HG02852 (cell line): Measurements from ENCODE around the gene SRM.
"Not testable (repeated sequence)": the region's sequence is repeated elsewhere in the genome, so short reads cannot be mapped to it uniquely, and the experiment has no call there.

Experiments used
- ATAC-seq: cut with Tn5 transposase; IDR thresholded peaks from one replicate; pipeline ENCODE4 v1.9.1; 2021; ENCODE audit warnings: mild to moderate bottlenecking, moderate library complexity; ENCODE audit not compliant: unreplicated experiment

Gene SRM

DNA sequence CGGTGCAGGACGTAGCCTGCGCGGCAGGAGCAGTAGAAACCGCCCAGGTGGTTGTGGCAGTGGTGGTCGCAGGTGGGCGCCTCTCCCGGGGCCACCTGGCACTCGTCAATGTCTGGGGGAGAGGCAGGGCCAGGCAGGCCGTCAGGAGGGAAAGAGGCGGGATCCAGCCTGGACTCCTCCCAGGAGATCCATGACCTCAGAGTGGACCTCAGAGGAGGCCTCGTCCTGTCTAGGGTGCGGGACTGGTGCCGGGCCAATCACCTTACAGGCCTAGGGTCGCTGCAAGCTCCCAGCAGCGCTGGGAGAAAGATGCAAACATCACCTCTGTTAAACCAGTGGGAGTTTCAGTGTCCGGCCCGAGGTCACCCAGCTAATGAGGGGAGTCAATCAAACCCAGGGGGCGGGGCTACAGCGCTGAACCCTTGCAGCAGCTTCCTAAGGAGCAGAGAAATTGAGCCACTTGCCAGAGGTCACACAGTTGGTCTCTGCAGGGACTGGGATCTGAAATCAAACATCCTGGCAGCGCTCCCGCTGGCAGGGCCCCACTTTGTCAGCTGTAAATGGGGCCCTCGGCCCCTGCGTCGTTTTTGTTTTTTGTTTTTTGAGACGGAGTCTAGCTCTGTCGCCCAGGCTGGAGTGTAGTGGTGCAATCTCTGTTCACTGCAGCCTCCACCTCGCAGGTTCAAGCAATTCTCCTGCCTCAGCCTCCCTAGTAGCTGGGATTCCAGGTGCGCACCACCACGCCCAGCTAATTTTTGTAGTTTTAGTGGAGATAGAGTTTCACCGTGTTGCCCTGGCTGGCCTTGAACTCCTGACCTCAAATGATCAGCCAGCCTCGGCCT, 14.2 kb downstream of the SRM start:
- no peak for ATAC-seq

DNA sequence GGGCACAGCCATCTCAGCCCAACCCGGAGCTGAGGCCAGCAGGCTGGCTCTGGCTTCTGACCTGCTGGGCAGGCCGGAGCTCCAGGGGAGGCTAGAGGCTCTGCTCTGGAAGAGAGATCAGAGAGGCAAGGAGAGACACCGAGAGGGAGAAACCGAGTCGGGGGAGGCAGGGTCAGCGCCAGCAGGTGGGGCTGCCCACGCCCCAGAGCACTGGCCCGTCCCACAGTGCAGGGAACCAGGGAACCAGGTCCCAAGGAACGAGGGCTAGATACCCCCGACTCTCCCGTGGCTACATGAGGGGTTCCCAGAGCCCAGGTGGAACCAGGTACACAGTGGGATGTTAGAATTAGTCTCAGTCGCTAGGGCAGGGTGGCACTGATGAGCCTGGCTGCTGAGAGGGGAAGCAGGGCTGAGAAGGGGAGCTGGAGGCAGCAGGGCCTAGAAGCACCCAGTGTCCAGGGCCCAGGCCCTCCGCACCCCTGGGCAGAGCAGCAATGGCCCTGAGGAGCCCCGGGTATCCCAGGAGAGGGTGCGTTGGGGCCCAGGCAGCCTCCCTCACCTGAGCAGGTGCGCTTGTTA, 14.9 kb downstream of the SRM start:
- no peak for ATAC-seq

DNA sequence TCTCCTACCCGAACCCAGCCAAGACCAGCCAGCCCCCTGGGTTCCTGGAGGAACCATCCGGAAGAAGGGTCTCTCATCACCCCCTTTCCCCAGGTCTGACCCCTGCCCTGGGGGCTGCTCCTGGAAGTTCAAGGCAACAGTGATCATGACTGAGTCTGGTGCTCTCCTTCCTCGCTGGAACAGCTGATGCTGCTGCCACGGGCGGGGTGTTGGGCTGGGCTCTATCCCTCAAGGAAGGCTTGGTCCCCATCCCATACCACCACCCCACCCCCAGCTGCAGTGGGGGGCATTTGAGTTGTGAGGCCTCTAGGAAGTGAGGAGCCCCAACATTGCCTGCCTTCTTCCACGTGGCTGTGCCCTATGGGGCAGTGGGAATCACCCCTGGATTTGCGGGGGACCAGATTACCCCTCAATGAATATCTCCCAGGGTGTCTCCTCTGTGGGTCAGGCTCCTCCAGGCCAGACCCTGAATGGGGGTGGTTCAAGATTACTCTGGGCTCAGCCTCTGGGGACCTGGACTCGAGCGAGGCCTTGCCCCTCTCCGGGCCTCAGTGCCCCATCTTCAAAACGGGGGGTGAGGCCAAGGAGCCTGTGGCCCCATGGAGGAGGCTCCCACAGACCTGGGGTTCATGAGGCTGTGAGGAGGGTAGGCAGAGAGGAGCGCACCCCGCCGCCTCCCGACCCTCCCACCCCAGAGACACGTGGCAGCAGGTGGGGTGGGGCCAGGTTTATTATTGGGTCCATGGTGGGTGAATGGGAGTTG, 15.6 kb downstream of the SRM start:
- no peak for ATAC-seq

DNA sequence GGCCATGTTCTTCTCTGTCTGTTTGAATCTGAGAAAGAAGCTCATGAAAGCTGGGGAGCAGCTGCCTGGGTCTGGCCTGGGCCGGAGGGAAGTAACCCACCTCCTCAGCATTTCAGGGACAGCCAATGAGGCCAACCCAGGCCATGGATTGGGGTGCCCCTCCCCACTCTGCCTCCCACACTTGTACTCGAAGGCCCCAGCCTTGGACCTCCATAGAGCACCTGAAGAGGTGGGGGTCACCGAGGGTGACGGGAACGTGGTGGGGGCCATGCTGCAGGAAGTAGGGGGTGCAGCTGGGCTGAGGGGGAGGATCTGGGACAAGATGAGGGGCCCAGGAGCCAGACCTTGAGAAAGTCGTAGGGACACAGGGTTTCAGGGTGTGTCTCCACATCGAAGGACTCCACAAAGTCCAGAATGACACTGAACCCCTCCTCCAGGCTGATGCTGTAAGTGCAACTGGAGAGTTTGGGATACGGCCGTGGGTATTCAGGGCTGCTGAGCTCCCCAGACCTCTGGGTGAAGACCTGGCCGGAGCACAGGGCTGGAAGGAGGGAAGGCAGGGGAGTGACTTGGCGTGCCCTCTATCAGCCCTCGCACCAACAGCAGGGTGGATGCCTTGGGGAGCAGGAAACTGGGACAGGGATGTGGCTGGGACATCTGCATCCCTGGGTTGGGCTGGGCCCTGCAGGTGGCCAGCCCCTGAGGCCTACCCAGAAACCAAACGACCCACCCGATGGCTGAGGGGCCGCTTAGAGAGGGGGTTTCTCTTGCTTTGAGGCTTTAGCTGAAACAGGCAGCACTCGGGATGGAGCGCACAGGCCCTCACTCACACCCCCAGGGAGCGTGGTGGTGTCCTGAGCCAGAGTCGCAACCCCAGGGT, 16.6 kb downstream of the SRM start:
- no peak for ATAC-seq

DNA sequence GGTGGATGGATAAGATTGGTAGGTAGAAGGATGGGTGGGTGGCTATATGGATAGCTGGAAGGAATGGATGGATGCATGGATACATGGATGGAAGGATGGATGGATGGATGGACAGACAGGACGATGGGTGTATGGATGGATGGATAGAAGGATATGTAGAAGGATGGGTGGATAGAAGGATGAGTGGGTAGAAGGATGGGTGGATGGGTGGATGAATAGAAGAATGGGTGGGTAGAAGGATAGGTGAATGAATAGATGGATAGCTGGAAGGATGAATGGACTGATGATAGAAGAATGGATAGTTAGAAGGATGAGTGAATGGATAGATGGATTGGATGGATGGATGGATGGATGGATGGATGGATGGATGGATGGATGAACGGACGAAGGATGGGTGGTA, 17.8 kb downstream of the SRM start:
- no peak for ATAC-seq

DNA sequence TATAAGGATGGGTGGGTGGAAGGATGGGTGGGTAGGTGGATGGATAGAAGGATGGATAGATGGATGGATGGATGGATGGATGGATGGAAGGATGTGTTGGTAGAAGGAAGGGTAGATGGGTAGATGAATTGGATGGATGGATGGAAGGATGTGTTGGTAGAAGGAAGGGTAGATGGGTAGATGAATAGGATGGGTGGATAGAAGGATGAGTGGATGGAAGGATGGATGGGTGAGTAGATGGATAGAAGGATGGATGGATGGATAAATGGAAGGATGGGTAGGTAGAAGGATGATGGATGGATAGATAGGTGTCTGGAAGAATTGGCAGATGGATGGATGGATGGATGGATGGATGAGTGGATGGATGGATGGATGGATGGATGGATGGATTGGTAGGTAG, 18.8 kb downstream of the SRM start:
- ATAC-seq, result no peak

DNA sequence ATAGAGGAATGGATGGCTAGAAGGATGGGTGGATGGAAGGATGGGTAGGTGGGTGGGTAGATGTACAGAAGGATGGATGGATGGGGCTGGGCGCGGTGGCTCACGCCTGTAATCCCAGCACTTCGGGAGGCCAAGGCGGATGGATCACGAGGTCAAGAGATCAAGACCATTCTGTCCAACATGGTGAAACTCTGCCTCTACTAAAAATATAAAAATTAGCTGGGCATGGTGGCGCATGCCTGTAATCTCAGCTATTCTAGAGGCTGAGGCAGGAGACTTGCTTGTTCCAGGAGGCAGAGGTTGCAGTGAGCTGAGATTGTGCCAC, 19.8 kb downstream of the SRM start:
- not testable (repeated sequence) for ATAC-seq

DNA sequence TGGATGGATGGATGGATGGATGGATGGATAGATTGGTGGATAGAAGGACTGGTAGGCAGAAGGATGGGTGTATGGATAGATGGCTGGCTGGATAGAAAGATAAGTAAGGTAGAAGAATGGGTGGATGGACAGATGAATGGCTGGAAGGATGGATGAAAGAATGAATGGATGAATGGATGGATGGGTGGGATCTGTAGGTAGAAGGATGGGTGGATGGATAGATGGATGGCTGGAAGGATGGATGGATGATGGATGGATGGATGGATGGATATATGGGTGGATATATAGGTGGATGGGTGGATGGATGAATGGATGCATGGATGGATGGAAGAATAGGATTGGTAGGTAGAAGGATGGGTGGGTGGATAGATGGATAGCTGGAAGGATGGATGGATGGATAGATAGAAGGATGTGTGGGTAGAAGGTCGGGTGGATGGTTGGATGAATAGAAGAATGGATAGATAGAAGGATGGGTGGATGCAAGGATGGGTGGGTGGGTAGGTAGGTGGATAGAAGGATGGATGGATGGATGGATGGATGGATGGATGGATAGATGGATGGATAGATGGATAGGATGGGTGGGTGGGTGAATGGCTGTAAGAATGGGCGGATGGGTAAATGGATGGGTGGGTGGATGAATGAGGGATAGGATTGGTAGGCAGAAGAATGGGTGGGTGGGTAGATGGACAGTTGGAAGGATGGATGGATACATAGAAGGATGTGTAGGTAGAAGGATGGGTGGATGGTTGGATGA, 20.3 kb downstream of the SRM start:
- ATAC-seq, result no peak

DNA sequence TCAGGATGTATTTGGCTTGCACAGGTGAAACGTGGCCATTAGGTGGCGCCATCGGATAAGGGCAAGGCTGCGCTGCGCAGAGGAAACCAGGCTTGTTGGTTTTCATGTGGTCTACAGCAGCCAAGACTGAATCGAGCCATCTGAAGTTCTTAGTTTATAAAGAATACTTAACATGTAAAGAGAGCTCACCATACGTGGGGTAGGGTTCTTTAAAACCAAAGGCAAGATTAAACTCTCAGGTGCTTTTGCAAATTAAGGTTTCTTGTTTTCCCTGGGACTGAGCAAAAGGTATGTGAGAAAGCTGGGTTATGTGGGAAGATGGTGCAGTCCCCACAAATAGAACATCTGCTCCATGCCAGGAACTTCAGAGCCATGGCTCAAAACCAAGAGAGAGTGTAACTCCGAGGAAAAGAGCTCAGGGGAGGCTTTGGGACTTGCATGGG, 22.1 kb downstream of the SRM start:
- ATAC-seq, result no peak

DNA sequence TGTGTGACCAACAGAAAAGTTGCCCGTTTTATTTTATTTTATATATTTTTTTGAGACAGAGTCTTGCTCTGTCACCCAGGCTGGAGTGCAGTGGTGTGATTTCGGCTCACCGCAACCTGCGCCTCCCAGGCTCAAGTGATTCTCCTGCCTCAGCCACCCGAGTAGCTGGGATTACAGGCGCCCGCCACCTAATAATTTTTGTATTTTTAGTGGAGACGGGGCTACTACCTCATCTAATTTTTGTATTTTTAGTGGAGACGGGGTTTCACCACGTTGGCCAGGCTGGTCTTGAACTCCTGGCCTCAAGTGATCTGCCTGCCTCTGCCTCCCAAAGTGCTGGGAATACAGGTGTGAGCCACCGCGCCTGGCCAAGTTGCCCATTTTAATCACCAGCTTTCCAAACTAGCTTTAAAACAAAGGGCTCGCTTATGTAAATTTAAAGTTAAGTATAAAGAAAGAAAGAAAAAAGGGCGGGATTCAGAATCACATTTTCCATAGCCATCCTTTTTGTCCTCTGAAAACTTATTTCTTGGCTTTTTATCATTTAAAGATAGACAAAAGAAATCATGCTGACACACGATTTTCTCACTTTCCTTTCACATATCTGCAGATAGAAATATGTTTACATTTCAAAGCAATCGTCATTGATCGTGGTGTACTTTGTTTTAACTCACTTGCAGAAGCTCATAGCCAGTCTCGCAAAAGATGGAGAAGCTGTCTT, 22.6 kb downstream of the SRM start:
- ATAC-seq, result not testable (repeated sequence)

DNA sequence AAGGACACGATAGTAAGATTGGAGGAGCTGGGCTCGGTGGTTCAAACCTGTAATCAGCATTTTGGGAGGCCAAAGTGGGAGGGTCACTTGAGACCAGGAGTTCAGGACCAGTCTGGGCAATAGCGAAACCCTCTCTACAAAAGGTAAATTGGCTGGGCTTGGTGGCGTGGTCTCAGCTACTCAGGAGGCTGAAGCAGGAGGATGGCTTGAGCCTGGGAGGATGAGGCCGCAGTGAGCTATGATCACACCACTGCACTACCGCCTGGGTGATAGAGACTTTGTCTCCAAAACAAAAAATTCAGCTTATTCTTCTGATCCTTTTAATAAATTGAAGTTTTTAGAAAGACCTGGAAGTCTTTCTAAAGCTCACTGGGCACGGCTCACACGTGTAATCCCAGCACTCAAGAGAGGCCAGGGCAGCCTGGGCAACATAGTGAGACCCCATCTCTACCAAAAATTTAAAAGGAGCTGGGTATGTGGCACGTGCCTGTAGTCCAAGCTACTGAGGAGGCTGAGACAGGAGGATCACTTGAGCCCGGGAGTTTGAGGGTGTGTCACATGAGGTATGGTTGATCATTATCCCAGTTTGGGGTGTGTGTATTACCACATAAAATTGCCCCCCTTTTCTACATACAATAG, 28.1 kb downstream of the SRM start:
- ATAC-seq, result no peak

DNA sequence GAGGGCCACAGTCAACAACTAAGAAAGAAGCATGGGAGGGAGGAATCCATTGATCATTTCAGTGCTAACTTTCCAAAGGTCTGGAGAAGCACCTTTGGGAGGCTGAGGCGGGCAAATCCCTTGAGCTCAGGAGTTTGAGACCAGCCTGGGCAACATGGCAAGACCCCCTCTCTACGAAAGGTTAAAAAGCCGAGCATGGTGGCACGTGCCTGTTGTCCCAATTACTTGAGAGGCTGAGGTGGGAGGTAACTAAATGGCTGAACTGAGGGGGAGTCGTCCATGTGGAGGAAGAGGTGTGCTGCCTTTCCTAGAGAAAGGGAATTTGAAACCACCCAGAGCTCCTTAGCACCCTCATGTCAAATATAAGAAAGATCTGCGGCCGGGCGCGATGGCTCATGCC, 29.0 kb downstream of the SRM start:
- no peak for ATAC-seq

DNA sequence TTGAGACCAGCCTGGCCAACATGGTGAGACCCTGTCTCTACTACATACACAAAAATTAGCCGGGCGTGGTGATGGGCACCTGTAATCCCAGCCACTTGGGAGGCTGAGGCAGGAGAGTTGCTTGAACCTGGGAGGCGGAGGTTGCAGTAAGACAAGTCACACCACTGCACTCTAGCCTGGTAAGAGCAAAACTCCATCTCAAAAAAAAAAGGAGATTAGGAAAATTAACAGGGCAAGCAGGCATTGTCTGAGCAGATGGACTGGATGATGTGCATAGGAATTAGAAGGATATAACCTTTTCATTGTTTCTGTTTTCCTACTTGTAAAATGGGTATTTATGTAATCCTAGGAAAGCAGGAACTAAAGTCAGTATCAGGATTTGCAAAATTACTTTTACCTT, 31.8 kb downstream of the SRM start:
- ATAC-seq, result no peak

DNA sequence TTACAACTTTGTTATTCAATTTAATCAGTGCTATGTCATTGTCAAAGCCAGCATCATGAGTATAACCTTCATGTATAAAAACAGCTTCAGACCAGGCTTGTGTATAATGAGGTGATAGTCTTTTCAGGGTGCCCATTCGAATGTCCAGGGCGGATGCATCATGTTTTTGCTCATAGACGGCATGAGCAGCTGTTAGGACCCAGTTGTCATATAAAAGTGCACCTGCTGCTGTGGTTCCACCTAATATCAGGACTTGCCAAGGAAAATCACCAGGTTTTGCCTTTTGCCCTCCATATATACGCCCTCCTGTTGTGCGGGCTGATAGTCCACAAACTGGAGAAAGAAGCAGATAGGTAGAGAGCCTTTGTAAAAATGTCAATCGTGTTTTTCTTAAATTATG, 32.5 kb downstream of the SRM start:
- ATAC-seq, result no peak

DNA sequence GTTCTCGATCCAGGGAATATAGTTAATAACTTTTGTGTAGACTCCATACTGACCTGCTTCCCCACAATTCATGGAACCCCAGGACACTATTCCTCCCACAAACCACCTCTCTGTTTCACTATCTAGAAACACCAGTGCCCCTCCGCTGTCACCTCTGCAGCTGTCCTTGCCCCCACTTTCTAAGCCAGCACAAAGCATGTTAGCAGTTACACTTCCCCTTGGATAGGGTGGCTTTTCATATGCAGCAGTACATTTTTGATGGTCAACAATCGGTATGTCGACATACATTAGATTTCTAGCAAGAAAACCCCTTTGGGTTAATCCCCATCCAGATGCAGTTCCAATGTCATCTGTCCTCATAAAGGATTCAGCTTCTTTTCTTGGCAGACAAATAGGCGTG, 32.9 kb downstream of the SRM start:
- no peak for ATAC-seq

DNA sequence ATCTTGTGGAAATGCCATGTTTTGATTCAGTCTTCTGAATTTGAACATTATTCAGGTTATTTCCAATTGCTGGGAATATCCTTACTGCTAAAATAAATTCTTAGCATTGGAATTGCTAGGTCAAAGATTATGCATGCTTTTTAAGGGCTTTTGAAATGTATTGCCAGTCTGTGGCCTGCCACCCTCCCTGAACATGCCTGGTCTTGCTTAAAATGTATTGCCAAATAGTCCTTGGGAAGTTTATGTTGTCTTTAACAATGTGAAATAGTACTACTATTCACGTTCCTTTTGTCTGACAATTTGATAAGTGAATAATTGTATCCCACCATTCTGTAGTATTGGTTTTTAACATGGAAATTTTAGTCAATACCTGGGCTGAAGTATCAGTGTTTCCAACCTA, 33.8 kb downstream of the SRM start:
- ATAC-seq, result no peak

DNA sequence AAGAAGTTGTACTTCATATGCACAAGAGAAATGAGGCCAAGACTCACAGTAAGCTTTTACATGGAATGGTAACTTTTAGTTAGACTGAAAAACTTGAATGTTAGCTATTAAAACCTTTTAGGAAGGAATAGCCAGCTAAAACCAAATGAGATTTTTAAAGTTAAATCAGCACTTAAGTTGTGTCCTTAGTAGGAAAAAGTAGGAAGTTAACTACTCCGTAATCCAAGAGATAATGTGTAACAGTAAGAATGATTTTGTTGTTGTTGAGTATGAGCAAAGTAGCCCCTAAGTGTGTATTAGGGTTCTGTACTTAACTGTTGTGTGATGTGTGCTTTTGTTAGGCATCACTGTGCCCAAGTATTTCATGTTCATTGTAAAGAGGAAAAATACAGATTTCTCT, 34.2 kb downstream of the SRM start:
- no peak for ATAC-seq

DNA sequence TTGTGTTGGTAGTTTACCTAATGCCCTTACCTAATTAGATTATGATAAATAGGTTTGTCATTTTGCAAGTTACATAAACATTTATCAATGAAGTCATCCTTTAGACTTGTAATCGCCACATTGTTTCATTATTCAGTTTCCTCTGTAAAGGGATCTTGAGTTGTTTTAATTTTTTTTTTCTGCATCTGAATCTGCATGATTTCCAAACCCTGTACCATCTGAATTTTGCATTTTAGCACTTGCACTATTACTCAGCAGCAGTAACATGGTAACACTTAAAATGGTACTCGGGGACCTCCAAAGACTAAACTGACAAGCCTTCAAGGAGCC, 35.0 kb downstream of the SRM start:
- ATAC-seq, result no peak

DNA sequence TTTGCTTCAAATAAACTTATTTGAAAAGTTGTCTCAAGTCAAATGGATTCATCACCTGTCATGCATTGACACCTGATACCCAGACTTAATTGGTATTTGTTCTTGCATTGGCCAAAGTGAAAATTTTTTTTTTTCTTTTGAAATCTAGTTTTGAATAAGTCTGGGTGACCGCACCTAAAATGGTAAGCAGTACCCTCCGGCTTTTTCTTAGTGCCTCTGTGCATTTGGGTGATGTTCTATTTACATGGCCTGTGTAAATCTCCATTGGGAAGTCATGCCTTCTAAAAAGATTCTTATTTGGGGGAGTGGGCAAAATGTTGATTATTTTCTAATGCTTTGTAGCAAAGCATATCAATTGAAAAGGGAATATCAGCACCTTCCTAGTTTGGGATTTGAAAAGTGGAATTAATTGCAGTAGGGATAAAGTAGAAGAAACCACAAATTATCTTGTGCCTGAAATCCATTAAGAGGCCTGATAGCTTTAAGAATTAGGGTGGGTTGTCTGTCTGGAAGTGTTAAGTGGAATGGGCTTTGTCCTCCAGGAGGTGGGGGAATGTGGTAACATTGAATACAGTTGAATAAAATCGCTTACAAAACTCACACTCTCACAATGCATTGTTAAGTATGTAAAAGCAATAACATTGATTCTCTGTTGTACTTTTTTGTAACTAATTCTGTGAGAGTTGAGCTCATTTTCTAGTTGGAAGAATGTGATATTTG, 35.5 kb downstream of the SRM start:
- no peak for ATAC-seq
